Measurements from ENCODE around the gene PHLDA3. TPM values are rescaled to one million over a fixed set of nuclear protein-coding genes. Genes with fewer than 3 reads are reported as not detected.

The PHLDA3 gene
- total and polyA plus RNA-seq, 11 donors: 15.2 to 48.1 (median 28.5) TPM

GRCh38 chr1:201501144-201501543, 32.2 kb upstream of the PHLDA3 start:
- no peak for ATAC-seq
- Histone ChIP-seq H3K4me1 (peaks cover 6 to 92% (median 69%) of the 10 kb centered on the region in 12 donors), H3K27ac (peak overlapping the region; percentile 21 to 98 (median 70)), H3K36me3 (peaks cover 0 to 12% (median 0%) of the 10 kb centered on the region in 9 donors), H3K9me3 (no peaks in the 10 kb centered on the region), H3K27me3 (no peaks in the 10 kb centered on the region), H3K4me3 (no peak overlapping the region)
- intact Hi-C loops (cut with DNase I): no loop called here
- TF ChIP-seq CTCF (IDR thresholded peaks at IDR 0.05): no peak
- no peak for TF ChIP-seq POLR2A (IDR thresholded peaks at IDR 0.05)
- 83 to 88% (median 86%) methylated on average over 7 to 8 of the region's 8 CpGs for WGBS, 4 donors
- DNase-seq: no peak

DNA sequence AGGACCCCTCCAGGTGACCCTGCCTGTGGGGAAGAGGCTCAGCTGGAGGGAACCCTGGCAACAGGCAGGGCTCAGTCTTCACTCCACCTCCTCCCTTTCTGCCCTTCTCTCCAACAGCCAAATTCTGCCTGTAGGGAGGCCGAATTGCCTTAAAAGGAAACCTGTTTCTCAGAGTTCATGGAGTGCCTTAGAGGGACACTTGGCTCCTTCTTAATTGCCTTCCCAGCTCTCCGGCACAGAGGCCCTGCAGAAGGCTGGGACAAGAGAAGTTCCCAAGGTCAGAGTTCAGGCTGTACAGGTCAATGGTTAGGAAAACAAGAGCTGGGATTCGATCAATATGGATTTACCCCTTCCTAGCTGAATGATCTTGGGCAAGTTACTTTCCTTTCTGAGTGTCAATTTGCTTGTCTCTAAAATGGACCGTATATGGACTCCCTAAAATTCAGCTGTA, 31.7 kb upstream of the PHLDA3 start:
- Histone ChIP-seq H3K36me3 (peaks cover 0 to 12% (median 0%) of the 10 kb centered on the region in 9 donors), H3K4me1 (peaks cover 8 to 92% (median 69%) of the 10 kb centered on the region in 12 donors), H3K9me3 (no peaks in the 10 kb centered on the region), H3K27ac (peak overlapping the region; percentile 44 to 98 (median 72)), H3K27me3 (no peaks in the 10 kb centered on the region), H3K4me3 (no peak overlapping the region)
- WGBS, 4 donors: 44 to 65% (median 51%) methylated on average over 4 of the region's 4 CpGs
- TF ChIP-seq POLR2A (IDR thresholded peaks at IDR 0.05): no peak
- no peak for TF ChIP-seq CTCF (IDR thresholded peaks at IDR 0.05)
- DNase-seq (peak in 1 of 5 donors; percentile 38), ATAC-seq (peak; percentile 9 to 44 (median 36))
- intact Hi-C loops (cut with DNase I): no loop called here

DNA sequence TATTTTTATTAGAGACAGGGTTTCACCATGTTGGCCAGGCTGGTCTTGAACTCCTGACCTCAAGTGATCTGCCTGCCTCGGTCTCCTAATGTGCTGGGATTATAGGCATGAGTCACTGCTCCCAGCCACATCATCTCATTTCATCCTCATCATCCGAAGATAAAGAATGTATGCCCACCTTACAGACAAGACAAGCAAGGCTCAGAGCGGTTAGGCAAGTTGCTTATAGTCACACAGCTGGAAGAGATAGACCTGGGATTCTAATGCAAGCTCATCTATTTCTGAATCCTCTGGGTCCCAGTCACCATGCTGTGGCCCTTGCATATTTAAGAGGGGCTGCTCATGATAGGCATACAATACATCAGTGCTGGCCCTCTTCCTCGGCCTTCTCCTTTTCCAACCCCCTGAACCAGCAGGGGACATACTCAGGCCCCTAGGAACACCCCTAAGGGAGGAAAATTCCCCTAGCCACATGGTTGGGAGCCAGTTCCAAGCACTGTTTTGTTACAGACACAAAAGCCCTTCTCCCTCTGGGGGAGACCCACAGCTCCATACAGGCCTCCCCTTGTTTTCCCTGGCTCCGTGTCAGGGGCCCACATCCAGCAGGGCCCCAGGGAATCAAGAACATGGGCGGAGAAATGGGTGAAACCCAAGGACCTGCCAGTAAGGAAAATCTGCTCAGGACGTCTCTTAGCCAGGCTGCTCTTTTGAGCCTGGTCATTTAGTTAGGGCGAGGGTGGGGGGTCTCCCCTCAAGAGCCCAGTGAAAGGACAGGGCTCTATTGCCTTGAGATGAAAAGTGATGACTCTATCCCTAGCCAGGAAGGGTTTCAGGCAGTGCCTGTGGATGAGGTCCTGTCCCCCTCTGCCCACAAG, 31.0 kb upstream of the PHLDA3 start:
- no peak overlapping the region for H3K4me3 ChIP-seq
- no peaks in the 10 kb centered on the region for H3K27me3 ChIP-seq
- H3K36me3 ChIP-seq: peaks cover 0 to 19% (median 4%) of the 10 kb centered on the region in 9 donors
- peaks cover 14 to 92% (median 69%) of the 10 kb centered on the region in 12 donors for H3K4me1 ChIP-seq
- intact Hi-C loops (cut with DNase I): no loop called here
- TF ChIP-seq POLR2A (IDR thresholded peaks at IDR 0.05): no peak
- TF ChIP-seq CTCF (IDR thresholded peaks at IDR 0.05): no peak
- peak overlapping the region; percentile 44 to 98 (median 72) for H3K27ac ChIP-seq
- ATAC-seq: peak; percentile 6 to 28 (median 16)
- no peaks in the 10 kb centered on the region for H3K9me3 ChIP-seq
- 71 to 80% (median 75%) methylated on average over 8 of the region's 8 CpGs for WGBS, 4 donors
- peak in 3 of 5 donors; percentile 47 to 66 (median 54) for DNase-seq

DNA sequence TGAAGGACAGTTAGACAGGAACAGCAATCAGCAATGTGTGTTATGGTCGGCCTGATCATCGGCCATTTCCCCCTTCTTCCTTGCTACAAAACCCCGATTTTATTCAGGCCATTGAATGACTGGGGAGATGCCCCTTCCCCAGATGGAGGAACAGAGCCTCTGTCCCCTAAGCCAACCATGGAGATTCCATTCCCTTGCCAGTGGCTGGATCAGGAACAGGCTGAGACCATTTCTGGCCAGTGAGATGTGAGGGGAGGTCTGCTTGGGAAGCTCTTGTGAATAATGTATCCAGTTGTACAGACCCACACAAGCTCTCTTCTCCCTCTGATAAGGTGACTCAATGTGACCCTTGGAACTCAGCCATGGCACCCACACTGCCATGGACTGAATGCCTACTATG, 30.2 kb upstream of the PHLDA3 start:
- H3K9me3 ChIP-seq: no peaks in the 10 kb centered on the region
- ATAC-seq: no peak
- DNase-seq: no peak
- 88 to 94% (median 92%) methylated on average over 3 of the region's 3 CpGs for WGBS, 4 donors
- intact Hi-C loops (cut with DNase I): no loop called here
- H3K36me3 ChIP-seq: peaks cover 0 to 26% (median 12%) of the 10 kb centered on the region in 9 donors
- H3K27ac ChIP-seq: peak overlapping the region in 4 of 12 donors; percentile 67 to 98 (median 80)
- H3K4me3 ChIP-seq: no peak overlapping the region
- TF ChIP-seq CTCF (IDR thresholded peaks at IDR 0.05) (no peak), POLR2A (IDR thresholded peaks at IDR 0.05) (no peak)
- no peaks in the 10 kb centered on the region for H3K27me3 ChIP-seq
- peaks cover 20 to 92% (median 69%) of the 10 kb centered on the region in 12 donors for H3K4me1 ChIP-seq
